HS-27A (cell line): ENCODE measurements around the gene NADK2.

Experiments used
- DNase-seq: peaks from one replicate; pipeline ENCODE4 v3.0.0-alpha.2; 2012; ENCODE audit warnings: low read depth, missing footprints

The NADK2 gene

DNA sequence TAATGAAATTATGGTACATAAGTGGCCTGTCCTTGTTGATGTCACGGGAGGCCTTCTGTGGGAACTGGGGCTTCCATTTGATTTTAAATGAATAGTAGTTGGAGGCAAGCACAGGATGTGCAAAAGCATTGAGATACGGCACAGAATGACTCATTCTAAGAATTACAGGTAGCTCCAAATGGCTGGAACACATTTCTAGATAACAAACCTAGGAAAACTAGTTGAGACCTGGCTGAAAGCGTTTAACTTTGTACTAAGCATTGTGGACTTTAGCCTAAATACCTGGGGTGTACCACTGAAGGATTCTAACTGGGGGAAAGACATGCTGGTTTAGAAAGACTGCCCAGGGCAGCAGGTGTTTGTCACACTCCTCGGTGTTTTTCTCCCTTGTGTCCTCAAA is 80.4 kb downstream of the NADK2 start:
- no peak for DNase-seq

DNA sequence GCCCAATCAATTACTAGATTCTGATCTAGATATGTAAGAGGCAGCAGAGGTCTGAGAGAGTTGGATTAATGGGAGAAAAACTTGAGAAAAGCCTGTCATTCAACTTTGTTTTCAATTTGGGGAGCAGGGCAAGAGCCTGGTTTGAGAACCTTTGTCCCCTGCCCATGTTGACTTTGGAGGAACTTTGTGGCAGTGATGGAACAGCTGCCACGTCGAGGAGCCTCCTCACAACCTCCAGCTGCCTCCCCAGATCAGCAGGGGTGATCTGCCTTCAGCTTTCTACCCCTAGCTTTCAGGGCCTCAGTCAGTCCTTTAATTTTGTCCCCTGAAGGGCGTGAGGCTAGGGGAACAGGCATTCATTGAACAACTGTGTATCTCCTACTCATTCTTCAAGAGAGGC is 81.1 kb downstream of the NADK2 start:
- no peak for DNase-seq

DNA sequence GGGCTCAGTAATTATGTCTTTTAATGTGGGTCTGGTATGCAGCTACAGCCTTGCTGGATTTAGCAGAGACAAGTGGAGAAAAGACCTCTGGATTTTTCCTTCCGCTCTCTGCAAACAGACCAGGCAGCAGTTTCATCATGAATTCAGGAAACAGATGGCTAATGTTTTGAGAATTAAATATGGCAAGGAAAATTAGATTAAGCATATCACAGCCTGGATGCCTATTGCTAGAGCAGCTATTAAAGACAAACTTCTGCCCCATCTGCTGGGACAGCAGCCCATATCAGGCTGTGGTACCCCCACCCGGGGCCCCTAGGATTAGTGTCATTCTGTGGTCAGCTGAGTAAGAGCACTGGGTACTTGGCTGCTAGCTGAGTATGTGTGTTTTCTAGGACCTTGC is 83.6 kb downstream of the NADK2 start:
- DNase-seq, result no peak

DNA sequence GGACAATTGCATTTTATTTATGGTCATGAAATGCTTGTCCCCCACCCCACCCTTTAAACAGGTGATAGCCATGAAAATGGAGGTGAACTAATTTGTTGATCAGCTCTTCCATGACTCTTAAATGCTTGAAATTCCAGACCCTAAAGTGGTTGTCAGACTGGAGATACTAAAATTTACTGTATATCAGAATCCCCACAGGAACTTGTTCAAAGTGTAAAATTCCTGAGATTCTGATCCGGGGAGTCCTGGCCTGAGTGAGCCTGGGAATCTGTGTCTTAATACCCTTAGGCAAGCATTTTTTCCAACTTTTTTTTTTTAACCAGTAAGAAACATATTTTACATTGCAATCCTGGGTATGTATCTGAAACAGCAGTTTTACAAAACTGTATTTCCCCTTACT is 85.1 kb downstream of the NADK2 start:
- DNase-seq, result peak; percentile 85

DNA sequence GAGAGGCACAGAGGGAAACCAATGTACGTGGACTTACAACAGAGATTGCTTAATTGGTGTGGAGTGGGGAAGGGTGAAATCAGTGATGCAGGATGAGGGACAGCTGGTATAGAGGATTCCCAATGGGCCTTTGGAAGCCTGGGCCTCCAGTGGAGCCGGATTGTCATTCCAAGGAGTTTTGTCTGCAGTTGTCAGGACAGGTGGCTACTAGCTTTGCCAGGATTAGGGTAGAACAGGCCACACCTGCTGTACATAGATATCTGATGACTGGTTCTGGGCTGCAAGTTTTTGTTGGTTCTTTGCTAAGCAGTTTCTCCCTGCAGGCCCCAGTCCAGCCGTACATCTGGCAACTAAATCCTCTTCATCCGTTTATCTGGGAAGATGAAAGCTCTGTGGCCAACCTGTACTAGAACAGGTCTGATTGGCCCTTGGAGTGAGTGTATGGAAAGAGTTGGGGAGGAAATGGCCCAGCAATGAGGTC is 85.6 kb downstream of the NADK2 start:
- peak; percentile 68 for DNase-seq

DNA sequence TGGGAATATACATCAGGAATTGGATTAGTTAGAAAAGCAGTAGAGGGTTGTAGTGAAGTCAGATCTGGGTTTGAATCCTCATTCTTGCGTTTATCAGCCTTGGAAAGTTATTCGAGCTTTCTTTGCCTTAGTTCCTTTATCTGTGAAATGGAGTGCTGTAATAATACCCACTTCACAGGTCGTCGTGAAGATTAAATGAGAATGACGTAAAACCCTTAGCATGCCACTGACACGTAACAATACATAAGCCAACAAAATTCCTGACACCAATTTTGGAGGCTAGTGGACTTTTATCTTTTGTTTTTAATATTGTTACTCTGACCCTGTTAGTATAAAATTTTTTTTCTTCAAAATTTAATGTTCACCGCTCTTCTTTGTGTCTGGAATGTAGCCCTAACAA is 86.4 kb downstream of the NADK2 start:
- DNase-seq, result no peak

DNA sequence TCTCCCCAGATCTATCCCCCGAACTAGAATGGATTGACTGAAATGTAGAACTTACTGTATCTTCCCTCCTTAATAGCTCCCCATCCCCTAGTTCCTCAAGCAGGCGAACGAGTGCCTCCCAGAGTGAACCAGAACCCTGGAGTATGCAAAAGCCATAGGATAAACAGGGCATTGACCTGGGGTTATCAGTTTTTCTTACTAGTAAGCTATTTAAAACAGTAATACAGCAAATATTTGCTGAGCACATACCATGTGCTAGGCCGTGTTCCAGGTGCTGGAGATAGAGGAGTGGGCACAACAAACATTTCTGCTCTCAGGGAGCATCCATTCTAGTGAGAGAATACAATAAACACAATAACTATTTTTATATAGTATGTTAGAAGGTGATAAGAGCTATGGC is 88.0 kb downstream of the NADK2 start:
- DNase-seq, result no peak

DNA sequence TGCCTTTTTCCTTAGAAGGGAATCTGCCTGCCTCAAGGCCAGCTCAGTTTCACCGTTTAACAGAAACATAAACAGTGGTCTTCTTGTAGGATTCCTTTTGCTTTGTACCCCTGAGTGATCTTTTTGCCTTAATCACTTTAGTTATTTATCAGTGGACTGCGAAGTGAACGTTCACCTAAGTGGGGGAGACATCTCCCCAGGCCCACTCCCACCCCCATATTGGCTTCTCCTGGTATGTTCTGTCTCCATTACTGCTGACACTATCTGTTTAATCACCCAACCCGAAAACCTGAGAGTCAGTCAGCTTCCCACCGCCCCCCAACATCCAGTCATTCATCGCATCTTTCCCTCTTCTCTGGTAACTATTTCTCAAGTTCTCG is 88.4 kb downstream of the NADK2 start:
- DNase-seq, result no peak

DNA sequence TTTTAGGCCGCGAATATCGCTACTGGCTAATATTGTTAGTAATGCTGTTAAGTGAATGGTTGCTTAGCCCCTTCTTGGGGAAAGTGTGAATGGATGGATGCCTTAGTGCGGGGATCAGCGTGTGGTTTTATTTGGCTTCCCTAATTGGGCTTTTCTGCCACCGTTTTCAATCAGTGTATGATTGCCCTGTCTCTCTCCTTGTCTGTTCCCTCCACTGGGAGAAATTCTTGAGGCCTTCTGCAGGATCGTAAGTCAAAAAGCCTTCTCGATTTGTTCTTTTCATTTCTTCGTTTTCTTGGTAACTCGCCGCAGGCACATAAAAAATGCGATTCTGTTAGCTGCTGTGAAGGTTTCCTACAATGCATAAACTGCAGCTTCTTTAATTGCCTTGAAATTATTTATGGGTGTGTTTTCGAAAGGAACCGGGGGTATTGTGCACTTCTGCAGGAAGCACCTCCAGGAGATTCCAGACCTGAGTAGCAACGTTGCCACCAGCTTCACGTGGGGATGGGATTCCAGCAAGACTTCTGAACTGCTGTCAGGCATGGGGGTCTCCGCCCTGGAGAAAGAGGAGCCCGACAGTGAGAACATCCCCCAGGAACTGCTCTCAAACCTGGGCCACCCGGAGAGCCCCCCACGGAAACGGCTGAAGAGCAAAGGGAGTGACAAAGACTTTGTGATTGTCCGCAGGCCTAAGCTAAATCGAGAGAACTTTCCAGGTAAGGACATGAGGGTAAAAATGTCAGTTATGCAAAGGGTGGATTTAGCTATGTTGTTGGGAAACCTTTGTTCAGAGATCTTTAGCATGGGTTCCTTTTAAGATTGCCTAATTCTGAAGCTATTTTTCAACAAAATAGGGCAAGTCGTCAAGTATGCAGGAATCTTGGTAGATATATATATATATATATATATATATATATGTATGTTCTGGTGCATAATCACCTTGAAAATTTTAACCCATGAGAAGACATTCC is 89.1 kb downstream of the NADK2 start:
- DNase-seq, result no peak

DNA sequence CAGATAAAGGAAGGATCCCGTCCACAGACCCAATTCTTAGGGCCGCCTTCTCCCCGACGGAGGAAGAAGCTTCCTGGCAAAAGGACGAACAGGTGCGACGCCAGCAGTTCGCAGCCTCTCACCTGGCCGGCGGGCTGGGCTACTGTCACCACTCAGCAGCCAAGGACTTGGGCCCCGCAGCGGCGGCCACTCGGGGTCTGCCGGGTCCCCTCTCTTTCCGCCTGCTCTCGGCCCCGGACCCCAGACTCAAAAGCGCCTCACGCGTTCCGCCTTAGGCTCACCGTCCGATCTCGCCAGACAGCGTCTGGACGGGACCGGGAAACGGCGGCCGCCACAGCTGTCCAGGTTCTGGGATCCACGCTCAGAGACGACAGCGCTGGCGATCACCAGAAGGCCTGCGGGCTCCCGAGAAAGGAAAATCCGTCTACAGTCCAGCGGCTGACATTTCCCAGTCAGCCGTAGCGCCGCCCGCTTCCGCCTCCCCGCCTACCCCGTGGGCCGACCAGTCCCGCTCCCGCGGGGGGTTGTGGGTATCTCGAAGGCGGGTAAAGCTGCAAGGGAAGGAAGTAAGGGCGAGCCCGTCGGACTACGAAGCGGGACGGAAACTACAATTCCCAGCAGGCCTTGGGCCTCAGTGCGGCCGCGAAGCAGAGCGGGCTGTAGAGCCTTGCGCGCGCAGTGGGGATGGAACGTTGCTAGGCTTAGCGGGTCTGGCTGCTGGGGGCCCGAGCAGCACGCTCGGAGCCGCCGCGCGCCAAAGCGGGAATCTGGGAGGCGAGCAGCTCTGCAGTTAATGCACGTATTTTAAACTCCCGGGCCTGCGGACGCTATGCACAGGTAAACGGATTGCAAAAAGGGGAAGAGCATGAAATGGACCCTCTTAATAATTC is 90.0 kb downstream of the NADK2 start, which contains the start of the genes LMBRD2 and SKP2:
Gene LMBRD2, minus strand, starts transcription at position 454 of the 890 bp plus-strand sequence. CDS start 8,538 bp downstream, outside the sequence.
Gene SKP2, plus strand, starts transcription at position 678 of the 890 bp plus-strand sequence. Its CDS starts 152 bp downstream, at position 830.
- peak; percentile 98 for DNase-seq

DNA sequence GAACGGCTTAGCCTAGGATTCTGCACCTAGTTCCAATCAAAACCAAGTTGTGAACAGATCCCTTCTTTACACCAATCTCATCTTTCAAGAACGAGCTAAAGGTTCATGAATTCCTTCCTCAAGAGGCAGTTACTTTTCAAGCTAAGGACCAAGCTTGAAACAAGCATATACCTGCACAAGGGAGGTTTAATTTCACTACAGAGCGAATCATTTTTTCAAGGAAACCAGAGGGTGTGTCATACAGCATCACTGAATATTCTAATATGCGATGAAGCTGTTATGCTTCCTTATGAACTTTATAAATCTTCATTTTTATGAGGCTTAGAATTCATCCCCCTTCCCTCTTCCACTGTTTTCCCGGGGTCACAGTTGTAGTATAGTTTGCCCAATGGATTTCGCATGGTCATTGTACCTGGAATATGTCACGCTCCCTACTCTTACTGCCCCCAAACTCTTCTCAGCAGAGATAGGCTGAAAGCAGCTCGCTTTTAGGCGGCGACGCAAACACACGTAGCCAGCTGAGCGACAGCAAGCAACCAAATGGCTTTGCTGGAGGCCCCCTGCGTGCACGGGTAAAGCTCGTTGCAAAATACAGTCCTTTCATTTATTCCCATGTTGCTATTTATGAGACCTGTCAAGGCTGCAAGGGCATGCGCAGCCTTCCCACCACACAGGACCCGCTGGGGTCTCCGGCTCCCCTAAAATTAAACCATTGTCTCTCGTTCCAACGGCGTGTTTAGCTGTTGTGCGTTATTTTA is 90.9 kb downstream of the NADK2 start:
- DNase-seq, result no peak

DNA sequence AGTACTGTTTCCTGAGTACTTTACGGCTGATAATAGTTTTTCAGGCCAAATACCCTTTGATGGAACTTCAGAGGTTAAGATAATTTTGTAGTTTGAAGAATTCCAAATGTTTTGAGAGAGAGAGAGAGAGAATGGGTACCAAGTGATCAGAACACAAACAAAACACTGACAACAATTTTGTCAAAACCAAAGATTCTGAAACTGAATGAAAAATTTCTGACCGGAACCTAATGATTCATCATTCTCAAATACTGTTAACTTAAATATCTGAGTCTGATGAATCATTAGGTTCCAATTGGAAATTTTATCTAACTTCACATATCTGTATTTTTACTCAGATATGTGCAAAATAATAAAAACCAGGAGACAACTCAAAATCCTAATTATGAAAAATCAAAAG is 94.0 kb downstream of the NADK2 start:
- DNase-seq, result no peak

DNA sequence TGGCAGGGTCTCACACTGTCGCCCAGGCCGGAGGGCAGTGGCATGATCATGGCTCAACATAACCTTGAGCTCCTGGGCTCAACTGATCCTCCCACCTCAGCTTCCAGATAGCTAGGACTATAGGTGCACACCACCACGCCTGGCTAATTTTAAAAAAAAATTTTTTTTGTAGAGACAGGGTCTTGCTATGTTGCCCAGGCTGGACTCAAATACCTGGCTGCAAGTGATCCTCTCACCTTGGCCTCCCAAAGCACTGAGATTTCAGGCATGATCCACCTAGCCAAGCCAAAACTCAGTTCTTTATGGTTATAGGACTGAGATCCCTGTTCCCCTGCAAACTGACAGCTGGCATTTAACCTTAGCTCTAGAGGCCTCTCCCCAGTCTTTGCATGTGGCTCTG is 95.3 kb downstream of the NADK2 start:
- DNase-seq, result no peak

DNA sequence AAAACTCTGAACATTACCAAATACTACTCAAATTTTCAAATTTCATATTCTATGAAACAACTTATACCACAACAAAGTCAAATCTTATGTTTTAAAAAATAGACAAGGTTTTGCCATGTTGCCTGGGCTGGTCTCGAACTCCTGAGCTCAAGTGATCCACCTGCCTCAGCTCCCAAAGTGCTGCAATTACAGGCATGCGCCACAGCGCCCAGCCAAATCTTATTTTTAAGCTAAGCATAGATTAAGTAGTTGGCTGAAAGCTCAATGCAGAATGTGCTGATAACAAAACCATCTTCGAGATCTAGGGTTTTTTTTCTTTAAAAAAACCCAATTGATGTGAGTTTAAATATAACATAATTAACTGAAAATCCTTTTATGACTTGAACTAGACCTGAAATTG is 96.4 kb downstream of the NADK2 start:
- no peak for DNase-seq
